Left kidney (tissue), 2 donors: ENCODE measurements around the gene TMED6. TPM values are rescaled to one million over a fixed set of nuclear protein-coding genes. Genes with fewer than 3 reads are reported as not detected.
"Not testable (repeated sequence)": the region's sequence is repeated elsewhere in the genome, so short reads cannot be mapped to it uniquely, and the experiment has no call there.

Experiments used
- DNase-seq: peaks from one replicate; pipeline ENCODE4 v3.0.0-alpha.2; 2013
- polyA plus RNA-seq: library from polyadenylated mRNA; unstranded; fragments of 120-200 nt; gene quantifications from one replicate; pipeline ENCODE4 v1.2.1, GENCODE V29; 2013; ENCODE audit not compliant: insufficient read length

TMED6 gene
- polyA plus RNA-seq, 1 donor = 2.6 TPM

DNA sequence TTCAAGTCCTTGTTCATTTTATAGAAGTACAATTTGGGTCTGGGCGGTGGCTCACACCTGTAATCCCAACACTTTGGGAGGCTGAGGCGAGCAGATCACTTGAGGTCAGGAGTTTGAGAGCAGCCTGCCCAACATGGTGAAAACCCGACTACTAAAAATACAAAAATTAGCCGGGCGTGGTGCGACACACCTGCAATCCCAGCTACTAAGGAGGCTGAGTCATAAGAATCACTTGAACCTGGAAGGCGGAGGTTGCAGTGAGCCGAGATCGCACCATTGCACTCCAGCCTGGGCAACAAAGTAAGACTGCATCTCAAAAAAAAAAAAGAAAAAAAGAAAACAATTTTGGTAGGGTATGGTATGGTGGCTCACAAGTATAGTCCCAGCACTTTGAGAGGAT, 8.5 kb upstream of the TMED6 start:
- DNase-seq = not testable (repeated sequence)

DNA sequence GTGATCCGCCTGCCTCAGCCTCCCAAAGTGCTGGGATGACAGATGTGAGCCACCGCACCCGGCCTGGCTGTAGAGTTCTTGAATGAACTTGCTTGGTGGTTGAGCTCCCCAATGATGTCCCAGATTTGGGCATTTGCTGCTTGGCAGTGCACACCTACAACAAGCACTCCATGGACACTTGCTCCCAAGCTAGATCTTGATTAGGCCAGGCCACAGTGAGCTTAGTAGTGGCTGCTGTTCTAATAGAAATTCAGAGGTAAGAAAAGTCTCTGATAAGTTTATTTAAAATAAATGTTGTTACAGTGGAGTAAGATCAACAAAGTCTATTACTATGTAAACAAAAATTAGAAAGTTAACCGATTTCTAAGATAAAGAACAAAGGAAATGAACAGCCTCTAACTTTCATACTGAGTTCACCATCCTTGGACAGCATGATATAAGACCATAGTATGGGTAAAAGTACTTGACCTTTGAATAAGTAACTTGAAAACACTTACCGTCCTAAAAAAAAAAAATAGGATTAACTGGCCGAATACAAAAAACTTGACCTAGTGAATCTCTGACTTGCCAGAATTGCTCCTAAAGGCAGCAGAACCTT, 951 bp downstream of the TMED6 start:
- DNase-seq = no peak

DNA sequence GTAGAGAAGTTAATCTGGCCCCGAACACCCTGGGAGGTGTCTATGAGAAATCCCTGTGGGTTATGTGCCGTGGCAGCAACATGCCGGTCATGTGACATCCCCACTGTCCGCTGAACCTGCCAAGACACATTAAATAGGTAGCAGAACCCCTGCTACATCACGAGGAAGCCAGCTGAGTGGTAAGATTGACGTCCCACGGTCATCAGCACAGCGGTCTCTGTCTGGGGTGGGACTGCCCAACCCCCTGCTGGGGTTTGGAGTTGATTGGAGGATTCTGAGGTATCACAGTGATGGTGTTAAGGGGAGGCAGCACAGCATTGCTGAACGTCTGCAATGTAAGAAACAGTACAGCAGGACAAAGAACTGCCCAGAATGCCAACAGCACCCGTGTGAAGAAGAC, 2.0 kb downstream of the TMED6 start:
- DNase-seq = no peak

DNA sequence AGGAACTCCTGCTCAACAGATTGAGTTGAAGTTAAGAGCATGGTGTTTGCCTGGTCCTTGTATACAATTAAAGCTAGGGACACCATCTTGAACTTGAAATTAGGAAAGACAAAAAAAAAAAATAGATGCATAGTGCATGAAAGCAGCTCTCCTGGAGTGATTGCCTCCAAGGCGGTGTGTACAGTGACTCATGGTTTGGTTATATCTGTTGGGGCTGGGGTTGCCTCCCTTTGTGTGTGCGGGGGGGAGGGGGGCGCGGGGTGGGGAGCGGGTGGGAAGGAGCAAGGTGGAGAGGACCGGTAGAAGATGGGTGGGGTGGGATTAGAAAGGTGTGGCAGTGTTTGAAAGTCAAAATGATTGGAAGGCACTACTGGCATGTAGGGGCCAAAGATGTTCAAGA, 3.4 kb downstream of the TMED6 start:
- DNase-seq = no peak

DNA sequence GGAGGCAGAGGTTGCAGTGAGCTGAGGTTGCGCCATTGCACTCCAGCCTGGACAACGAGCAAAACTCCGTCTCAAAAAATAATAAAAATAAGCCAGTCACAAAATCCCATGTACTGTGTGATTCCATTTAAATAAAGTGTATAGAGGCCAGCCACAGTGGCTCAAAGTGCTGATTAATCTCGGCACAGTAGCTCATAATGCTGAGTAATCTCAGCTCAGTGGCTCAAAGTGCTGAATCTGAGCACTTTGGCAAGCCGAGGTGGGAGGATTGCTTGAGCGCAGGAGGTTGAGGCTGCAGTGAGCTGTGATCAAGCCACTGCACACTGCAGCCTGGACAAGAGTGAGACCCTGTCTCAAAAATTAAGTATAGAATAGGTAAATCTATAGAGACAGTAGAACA, 4.9 kb downstream of the TMED6 start:
- no peak for DNase-seq

DNA sequence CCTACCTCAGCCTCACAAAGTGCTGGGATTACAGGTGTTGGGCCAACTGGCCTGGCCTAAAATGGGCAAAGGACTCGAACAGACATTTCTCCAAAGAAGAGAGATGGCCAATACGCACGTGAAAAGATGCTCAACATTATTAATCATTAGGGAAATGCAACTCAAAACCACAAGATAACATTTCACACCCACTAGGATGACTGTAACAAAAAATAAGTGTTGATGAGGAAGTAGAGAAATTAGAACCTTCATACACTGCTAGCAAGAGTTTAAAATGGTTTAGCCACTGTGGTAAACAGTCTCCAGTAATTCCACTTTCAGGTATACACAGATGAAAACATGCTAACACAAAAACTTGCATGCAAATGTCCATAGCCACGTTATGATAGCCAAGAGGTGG, 5.7 kb downstream of the TMED6 start:
- no peak for DNase-seq

DNA sequence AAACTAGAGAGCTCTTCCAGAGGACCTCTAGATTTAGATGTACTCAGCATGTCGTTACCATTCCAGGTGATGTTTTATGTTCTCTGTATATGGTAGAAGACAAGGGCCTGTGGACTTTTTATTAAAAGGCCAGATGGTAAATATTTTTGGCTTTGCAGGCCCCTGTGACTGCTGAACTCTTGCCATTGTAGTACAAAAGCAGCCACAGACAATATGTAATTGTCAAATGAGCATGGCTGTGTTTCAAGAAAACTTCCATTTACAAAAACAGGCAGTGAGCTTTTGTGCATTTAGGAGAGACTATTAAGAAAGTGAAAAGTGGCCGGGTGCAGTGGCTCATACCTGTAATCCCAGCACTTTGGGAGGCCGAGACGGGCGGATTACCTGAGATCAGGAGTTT, 7.4 kb downstream of the TMED6 start:
- no peak for DNase-seq

DNA sequence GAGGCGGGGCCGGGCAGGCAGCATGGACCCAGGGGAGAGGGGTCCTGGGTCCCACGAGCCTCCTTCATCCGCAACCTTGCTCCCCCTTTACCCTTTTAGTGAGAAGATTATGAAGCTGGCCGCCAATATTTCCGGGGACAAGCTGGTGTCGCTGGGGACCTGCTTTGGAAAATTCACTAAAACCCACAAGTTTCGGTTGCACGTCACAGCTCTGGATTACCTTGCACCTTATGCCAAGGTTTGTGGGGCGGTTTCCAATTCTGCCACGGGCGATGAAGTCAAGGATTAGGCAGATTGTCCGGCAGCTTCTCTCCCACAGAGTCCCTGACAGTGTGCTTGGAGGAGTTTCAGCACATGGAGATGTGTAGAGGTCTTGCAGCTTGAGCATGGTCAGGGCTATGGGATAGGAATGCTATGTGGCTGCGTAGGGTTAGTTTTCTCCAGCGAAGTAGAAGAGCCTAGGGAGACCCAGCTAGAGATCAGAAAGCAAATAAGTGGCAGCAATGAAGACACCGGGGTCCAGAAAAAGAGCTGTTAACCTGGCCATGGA, 11.4 kb downstream of the TMED6 start:
- no peak for DNase-seq

DNA sequence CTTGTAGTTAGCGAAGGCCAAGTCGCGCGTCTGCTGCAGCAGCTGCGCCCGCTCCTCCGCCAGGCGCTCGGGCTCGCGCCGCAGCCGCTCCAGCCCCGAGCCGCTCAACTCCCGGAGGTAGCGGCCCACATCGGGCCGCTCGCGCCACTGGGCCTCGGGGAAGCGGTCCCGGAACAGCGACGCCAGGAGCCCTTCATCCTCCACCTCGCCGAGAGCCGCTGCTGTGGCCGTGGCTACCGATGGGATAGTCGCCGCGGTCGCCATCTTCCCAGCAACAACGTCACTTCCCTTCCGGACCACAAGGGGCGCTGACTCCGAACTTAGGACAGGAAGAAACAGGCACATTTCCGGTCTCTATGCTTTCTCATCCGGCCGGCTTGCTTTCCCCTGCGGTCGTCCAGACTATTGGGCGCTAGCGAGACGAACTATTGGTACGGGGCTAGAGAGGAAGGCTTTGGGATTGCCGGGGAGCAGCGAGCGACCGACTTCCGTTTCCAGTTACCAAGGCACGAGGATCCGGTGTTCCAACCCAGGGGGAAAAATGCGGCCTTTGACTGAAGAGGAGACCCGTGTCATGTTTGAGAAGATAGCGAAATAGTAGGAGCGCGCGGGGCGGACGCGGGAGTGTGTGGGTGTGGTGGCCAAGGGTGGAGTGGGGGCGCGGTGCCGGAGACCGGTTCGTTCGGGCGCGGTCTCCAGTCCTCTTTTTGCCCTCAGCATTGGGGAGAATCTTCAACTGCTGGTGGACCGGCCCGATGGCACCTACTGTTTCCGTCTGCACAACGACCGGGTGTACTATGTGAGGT, 12.1 kb downstream of the TMED6 start, which contains the start of the genes COG8 and NIP7:
Gene COG8, minus strand, starts transcription at position 276 of the 806 bp plus-strand sequence. Its CDS starts 12 bp downstream, at position 264.
Gene NIP7, plus strand, starts transcription at position 484 of the 806 bp plus-strand sequence. Its CDS starts 58 bp downstream, at position 542.
- DNase-seq = peak; percentile 98

DNA sequence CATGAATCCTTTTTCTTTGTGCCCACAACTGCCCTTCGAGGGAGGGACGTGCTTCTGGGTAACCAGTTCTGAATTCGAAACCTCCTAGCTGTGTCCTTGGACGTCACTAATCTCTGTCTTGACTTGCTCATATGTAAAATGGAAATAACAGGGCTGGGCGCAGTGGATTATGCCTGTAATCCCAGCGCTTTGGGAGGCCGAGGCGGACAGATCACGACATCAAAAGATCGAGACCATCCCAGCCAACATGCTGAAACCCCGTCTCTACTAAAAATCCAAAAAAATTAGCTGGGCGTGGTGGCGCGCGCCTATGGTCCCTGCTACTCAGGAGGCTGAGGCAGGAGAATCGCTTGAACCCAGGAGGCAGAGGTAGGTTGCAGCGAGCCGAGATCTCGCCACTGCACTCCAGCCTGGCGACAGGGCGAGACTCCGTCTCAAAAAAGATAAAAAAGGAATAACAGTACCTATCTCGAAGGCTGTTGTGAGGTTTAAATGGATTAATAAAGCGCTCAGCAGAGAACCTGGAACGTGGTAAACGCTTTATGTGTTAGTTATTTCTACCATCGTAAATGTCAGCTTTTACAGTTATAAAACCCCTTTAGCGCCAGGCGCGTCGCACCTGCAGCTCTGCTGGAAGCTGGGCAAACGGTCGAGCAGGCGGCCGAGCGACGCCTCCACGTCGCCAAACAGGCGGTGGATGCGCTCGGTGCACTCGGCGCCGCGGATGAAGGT, 12.9 kb downstream of the TMED6 start:
- no peak for DNase-seq

DNA sequence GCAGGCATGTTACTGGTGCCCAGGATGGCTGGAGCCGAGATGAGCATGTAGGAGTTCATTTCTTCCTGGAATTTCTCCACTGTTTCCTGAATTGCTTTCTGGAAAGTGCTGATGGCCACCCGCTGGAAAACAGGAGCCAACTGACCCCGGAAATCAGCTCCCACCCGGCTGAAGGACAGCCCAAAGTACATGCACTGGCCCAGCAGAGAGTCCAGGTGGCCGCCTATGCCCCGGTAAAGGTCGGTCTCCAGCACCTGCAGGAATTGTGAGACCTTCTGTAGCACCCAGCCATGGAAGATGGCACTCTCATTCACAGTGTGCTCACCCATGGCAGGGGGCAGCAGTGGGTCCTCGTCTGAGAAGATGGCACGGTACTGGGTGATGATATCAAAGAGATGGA, 16.9 kb downstream of the TMED6 start:
- no peak for DNase-seq

DNA sequence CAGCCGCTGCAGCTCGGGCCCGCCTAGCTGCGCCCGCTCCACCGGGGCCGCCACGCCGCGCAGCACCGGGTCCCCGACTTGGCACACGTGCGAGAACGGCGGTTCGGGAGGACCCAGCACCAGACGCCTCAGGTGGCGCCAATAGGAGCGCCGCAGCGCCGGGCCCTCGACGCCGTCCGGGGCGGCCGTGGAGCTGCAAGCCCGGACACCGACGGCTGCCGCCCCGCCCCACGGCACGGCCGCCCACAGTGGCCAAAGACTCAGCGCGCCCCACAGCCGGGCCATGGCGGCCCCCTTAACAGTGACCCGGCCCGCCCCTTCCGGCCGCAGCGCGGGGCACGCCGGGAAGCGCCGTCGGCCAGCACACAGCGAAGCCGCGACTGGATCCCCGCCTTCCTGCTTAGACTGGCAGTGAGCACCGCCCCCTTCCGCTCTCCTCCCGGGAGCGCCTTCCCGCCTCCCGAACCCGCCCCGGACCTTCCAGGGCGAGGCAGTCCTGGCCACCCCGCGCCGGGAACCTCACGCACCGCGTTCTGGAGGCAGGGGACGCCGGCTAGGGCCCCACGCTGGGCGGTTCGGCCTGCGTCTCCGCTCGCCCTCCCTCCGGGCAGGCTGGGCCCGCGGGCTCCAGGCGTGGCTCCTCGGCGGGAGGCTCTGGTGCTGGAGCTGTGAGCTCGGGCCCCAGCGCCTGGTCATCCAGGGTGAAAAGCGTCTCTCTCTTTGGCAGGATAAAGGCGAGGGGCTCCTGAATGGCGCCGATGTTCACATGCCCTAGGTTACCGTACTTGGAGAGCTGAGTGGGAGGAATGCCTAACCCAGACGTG, 21.1 kb downstream of the TMED6 start, which contains the start of gene PDF:
Gene PDF, minus strand, starts transcription at position 303 of the 824 bp plus-strand sequence. Its CDS starts 18 bp downstream, at position 285.
- DNase-seq = peak; percentile 93

DNA sequence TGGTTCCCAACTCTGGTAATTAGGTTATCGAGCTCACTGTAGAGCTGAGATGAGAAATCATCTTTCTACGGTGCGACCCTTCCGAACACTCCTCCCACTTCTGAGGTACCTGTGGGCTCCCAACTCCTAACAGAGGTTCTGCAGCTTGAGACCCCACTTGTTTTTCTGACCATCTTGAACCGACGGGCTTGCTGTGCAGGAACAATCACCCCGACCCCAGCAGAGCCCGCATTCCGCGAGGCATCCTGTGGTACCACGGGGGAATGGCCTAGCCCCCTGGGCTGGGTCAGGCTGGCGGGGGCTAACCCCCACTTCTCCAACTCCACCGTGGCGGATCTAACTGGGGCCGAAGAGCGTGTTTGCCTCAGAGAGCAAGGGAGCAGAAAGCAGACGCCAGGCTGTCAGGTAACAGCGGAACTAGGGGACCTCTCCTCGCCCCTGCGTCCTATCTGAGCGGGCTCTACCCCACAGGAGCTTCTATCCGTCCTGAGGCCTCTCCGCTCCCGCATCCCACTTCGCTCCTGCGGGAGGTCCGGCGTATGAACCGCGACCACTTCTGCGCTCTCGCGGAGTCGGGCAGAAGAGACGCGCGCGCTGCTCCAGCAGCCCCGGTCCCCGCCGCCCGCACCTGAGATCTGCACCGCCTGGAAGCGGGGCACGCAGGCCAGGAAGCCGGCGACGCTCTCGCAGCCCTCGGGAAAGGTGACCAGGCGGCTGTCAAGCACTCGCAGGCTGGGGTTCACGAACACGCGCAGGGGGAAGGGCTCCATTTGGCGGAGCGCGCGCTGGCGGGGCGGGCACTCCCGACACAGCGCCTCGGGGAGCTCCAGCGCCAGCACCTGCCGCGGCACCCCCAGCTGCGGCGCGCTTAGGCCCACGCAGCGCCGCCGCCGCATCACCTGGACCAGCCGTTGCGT, 22.0 kb downstream of the TMED6 start:
- no peak for DNase-seq

DNA sequence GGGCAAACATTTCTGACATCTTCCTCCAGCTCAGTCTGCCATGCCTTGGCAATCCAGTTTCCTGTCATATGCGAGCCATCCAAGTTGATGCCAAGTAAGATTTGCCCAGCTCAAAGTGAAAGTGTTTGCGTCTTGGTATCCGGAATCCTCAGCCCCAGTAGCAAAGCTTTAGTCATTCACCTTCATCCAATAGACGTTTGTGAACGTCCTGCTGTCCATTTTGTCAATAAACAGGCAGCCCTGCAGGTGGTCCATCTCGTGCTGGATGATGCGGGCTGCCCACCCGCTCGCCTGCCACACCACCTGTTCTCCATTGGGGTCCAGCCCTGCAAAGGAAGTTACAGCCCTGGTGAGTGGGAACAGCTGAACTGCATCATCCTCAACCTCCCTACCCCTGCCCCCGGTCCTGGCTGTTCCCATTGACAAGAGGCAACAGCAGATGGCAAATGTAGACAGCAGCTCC, 22.7 kb downstream of the TMED6 start:
- no peak for DNase-seq

DNA sequence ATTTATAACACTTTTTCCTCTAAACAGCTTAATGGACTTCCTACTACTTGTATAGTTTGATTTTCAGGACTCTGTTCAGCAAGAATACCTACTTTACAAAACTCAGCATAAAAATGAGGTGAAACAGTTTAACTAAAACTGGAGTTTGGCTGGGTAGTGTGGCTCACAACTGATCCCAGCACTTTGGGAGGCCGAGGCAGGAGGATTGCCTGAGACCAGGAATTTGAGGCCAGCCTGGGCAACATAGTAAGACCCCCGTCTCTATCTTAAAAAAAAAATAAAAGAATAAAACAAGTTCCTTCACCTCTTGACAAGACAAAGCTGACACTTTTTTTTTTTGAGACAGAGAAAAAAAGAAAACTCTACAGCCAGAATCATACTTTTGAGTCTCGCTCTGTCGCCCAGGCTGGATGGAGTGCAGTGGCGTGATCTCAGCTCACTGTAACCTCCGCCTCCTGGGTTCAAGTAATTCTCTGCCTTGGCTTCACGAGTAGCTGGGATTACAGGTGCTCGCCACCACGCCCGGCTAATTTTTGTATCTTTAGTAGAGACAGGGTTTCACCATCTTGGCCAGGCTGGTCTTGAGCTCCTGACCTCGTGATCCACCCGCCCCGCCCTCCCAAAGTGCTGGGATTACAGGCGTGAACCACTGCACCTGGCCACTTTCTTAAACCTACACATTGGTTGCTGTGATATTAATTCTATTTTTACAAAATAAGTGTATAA, 23.8 kb downstream of the TMED6 start:
- no peak for DNase-seq

DNA sequence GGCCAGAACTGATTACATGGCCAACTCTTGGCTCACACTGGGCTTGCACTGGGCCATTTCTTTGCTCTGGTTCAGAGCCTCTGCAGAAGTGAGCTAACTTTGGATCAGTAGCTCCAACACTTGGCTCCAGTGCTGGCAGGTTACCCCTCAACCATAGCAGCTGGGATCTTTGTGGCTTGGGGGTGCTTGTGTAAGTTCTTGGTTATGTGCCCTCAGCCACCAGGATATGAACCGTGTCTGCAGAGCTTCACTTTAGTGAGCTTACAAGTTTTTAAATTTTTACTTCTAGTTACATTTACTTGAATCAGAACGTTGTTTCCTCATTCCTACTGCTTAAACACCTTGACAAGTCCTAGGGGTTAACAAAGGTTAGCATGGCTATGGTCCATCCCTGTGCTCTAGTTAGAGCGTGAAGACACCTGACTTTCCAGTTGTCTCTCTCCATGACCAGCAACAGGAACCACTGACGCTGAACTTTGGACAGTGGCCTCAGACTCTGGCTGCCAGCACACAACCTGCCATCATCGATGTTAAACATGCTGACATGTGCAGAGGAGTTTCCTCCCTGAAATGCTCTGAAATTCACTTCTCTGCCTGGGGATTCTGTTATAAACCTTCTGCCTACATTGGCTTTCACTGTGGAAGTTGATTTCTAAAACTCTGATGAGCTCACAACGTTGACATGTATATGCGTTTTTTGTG, 25.3 kb downstream of the TMED6 start:
- DNase-seq = no peak

DNA sequence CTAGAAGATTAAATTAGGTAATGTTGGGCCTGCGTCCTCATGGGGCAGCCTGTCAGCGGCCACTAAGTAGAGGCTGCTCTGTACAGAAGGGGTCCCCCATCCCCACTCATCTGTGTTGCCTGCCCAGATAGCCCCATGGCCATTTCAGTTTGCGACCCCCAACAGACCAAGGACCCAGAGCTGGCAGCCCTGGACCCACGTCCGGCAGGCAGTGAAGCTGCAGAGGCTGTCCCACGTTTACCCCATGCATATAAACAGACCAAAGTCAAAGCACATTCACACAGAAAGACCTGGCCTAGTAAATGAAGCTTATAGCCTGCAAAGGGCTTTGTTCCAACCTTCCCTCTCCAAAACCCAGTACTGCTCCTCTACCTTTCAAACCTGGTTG, 25.8 kb downstream of the TMED6 start:
- no peak for DNase-seq

DNA sequence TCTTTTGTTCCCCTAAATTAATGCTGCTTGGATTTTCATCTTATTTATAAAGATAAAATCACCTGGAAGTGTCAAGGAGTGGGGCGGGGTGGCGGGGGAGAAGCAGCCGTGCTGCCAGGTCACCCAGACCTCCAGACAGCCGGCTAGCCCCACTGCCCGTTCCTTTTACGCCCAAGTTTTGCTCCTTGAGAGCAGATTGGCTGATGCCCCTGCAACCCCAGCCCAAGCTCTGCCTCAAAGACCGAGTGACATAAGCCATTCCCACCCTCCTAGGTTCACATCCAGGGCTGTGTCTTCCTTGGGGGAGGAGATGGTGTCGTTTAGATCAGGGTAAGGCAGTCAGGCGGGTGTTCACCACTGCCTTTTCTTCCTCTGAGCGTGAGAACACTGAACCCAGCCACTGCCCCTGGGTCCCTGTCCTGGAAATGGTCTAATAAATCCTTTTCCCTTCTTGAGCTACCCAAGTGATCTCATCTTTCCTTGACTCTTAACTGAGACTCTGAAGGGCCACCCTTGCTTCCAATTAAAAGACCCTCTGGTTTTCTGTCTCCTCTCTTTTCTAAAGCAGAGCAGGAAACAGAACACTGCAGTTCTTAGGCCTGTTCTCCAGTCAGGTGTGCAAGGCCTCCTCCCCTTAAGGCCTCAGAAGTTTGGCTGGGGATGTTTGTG, 26.9 kb downstream of the TMED6 start:
- DNase-seq = no peak
